Subcutaneous abdominal adipose tissue (tissue), 5 donors: ENCODE measurements around the gene ADARB1.
"Not testable (repeated sequence)": the region's sequence is repeated elsewhere in the genome, so short reads cannot be mapped to it uniquely, and the experiment has no call there.

Experiments used
- H3K27ac ChIP-seq: one replicate; pipeline ENCODE4 v1.7.0; 2013; ENCODE audit warnings: low read depth, mild to moderate bottlenecking, inconsistent platforms, low read length, moderate library complexity
- H3K27me3 ChIP-seq, 5 donors: one replicate each; pipeline ENCODE4 v1.7.0; 2013; ENCODE audit warnings: low read length in 5 of 5, inconsistent platforms in 1 of 5; ENCODE audit not compliant: control insufficient read depth in 5 of 5, insufficient read depth in 4 of 5
- H3K36me3 ChIP-seq, 5 donors: one replicate each; pipeline ENCODE4 v1.7.0; 2013; ENCODE audit warnings: low read length in 5 of 5; ENCODE audit not compliant: control insufficient read depth in 5 of 5, insufficient read depth in 5 of 5
- H3K4me1 ChIP-seq, 5 donors: one replicate each; pipeline ENCODE4 v1.7.0; 2013; ENCODE audit warnings: low read length in 5 of 5, mild to moderate bottlenecking in 3 of 5, moderate library complexity in 1 of 5; ENCODE audit not compliant: control insufficient read depth in 5 of 5, insufficient read depth in 5 of 5
- H3K4me3 ChIP-seq, 5 donors: one replicate each; pipeline ENCODE4 v1.7.0; 2013; ENCODE audit warnings: low read length in 5 of 5, low read depth in 1 of 5
- H3K9ac ChIP-seq, 5 donors: one replicate each; pipeline ENCODE4 v1.7.0; 2013; ENCODE audit warnings: low read length in 5 of 5, mild to moderate bottlenecking in 4 of 5, moderate library complexity in 3 of 5
- H3K9me3 ChIP-seq, 5 donors: one replicate each; pipeline ENCODE4 v1.7.0; 2013; ENCODE audit warnings: low read length in 5 of 5; ENCODE audit not compliant: control insufficient read depth in 5 of 5
- donor health status: healthy.
- donor health status: healthy.
- donor health status: healthy.
- donor health status: healthy.
- donor health status: healthy.

ADARB1 gene

GRCh38 chr21:45136927-45137611 lies 62.7 kb downstream of the ADARB1 start:
- Histone ChIP-seq H3K4me1 (peaks cover 1 to 21% (median 17%) of the 10 kb centered on the region in 5 donors), H3K9ac (no peak overlapping the region), H3K36me3 (peaks cover 0 to 9% (median 3%) of the 10 kb centered on the region in 5 donors), H3K27ac (no peak overlapping the region), H3K9me3 (no peaks in the 10 kb centered on the region), H3K4me3 (no peak overlapping the region), H3K27me3 (no peaks in the 10 kb centered on the region)

GRCh38 chr21:45137612-45137937 lies 63.2 kb downstream of the ADARB1 start:
- Histone ChIP-seq H3K9ac (no peak overlapping the region), H3K36me3 (peaks cover 0 to 9% (median 3%) of the 10 kb centered on the region in 5 donors), H3K4me1 (peaks cover 1 to 19% (median 16%) of the 10 kb centered on the region in 5 donors), H3K4me3 (no peak overlapping the region), H3K9me3 (no peaks in the 10 kb centered on the region), H3K27ac (no peak overlapping the region), H3K27me3 (no peaks in the 10 kb centered on the region)

- H3K9ac ChIP-seq = peak overlapping the region in 2 of 5 donors; percentile 7 to 38
- peaks cover 0 to 15% (median 8%) of the 10 kb centered on the region in 5 donors for H3K36me3 ChIP-seq
- peaks cover 1 to 18% (median 12%) of the 10 kb centered on the region in 5 donors for H3K4me1 ChIP-seq
- H3K27me3 ChIP-seq = no peaks in the 10 kb centered on the region
- H3K4me3 ChIP-seq = no peak overlapping the region
- no peaks in the 10 kb centered on the region for H3K9me3 ChIP-seq
- H3K27ac ChIP-seq = no peak overlapping the region
Observed at GRCh38 chr21:45138199-45139002, 64.0 kb downstream of the ADARB1 start.

GRCh38 chr21:45139003-45139360 lies 64.6 kb downstream of the ADARB1 start:
- not testable (repeated sequence) for H3K9ac ChIP-seq, H3K27me3 ChIP-seq, H3K9me3 ChIP-seq, H3K4me3 ChIP-seq, H3K27ac ChIP-seq
- peaks cover 0 to 18% (median 8%) of the 10 kb centered on the region in 5 donors for H3K36me3 ChIP-seq
- peaks cover 1 to 18% (median 11%) of the 10 kb centered on the region in 5 donors for H3K4me1 ChIP-seq

GRCh38 chr21:45139473-45139872 lies 65.1 kb downstream of the ADARB1 start:
- peaks cover 1 to 18% (median 11%) of the 10 kb centered on the region in 5 donors for H3K4me1 ChIP-seq

GRCh38 chr21:45140346-45140940 lies 66.1 kb downstream of the ADARB1 start:
- Histone ChIP-seq H3K4me1 (peaks cover 0 to 18% (median 6%) of the 10 kb centered on the region in 5 donors), H3K36me3 (peaks cover 0 to 21% (median 9%) of the 10 kb centered on the region in 5 donors), H3K9ac (no peak overlapping the region), H3K27ac (no peak overlapping the region), H3K9me3 (no peaks in the 10 kb centered on the region), H3K27me3 (no peaks in the 10 kb centered on the region), H3K4me3 (no peak overlapping the region)

More at GRCh38 chr21:45139473-45139872, 65.1 kb downstream of the ADARB1 start:
- no peak overlapping the region for H3K9ac ChIP-seq
- H3K4me3 ChIP-seq = no peak overlapping the region
- no peaks in the 10 kb centered on the region for H3K9me3 ChIP-seq
- H3K36me3 ChIP-seq = peaks cover 0 to 19% (median 8%) of the 10 kb centered on the region in 5 donors
- no peak overlapping the region for H3K27ac ChIP-seq
- H3K27me3 ChIP-seq = no peaks in the 10 kb centered on the region

GRCh38 chr21:45140944-45141343 lies 66.6 kb downstream of the ADARB1 start:
- H3K27me3 ChIP-seq, H3K4me3 ChIP-seq, H3K9me3 ChIP-seq, H3K27ac ChIP-seq, H3K9ac ChIP-seq: not testable (repeated sequence)
- peaks cover 0 to 26% (median 13%) of the 10 kb centered on the region in 5 donors for H3K36me3 ChIP-seq
- peaks cover 0 to 18% (median 6%) of the 10 kb centered on the region in 5 donors for H3K4me1 ChIP-seq

GRCh38 chr21:45141507-45141906 lies 67.1 kb downstream of the ADARB1 start:
- no peaks in the 10 kb centered on the region for H3K27me3 ChIP-seq
- no peak overlapping the region for H3K9ac ChIP-seq
- H3K4me3 ChIP-seq = no peak overlapping the region
- peaks cover 0 to 22% (median 6%) of the 10 kb centered on the region in 5 donors for H3K4me1 ChIP-seq
- H3K9me3 ChIP-seq = no peaks in the 10 kb centered on the region
- H3K27ac ChIP-seq = no peak overlapping the region
- peaks cover 0 to 24% (median 13%) of the 10 kb centered on the region in 5 donors for H3K36me3 ChIP-seq

GRCh38 chr21:45142469-45143308 lies 68.3 kb downstream of the ADARB1 start:
- no peaks in the 10 kb centered on the region for H3K27me3 ChIP-seq
- H3K9ac ChIP-seq = no peak overlapping the region
- peaks cover 0 to 26% (median 14%) of the 10 kb centered on the region in 5 donors for H3K36me3 ChIP-seq
- no peaks in the 10 kb centered on the region for H3K9me3 ChIP-seq
- H3K27ac ChIP-seq = no peak overlapping the region
- H3K4me1 ChIP-seq = peaks cover 0 to 20% (median 6%) of the 10 kb centered on the region in 5 donors
- H3K4me3 ChIP-seq = no peak overlapping the region
